Panc1 (cell line): Measurements from ENCODE around the gene SLX9. TPM values are rescaled to one million over a fixed set of nuclear protein-coding genes. Genes with fewer than 3 reads are reported as not detected.

Experiments
- ATAC-seq: fragments of 200-7000 bp; cut with Tn5 transposase; 2 replicates; pipeline ENCODE4 v1.9.1; 2020; ENCODE audit warnings: mild to moderate bottlenecking, moderate library complexity
- BruUV-seq: library from RNA; stranded (reverse); fragments of 400-500 nt; replicated peaks from 2 replicates; lab custom pipeline; 2021; lab: Mats Ljungman, UMichigan
- CTCF ChIA-PET: fragments of 300-600 bp; sonication (Branson Sonifier 250); formaldehyde crosslinking; loops from one replicate; lab custom pipeline; 2022; ENCODE audit warnings: antibody characterized with exemption; lab: Charles Lee
- POLR2A ChIA-PET: fragments of 300-600 bp; sonication (Branson Sonifier 250); formaldehyde crosslinking; loops from one replicate; lab custom pipeline; 2022; ENCODE audit warnings: antibody characterized with exemption; lab: Charles Lee
- DNase-seq: peaks from one replicate; pipeline ENCODE4 v3.0.0-alpha.2; 2010; ENCODE audit warnings: low read depth, low spot score
- H3K27ac ChIP-seq: 2 replicates; pipeline ENCODE4 v1.5.1; 2011; ENCODE audit warnings: mild to moderate bottlenecking, low read length, inconsistent platforms
- H3K27me3 ChIP-seq: fragments of 200-500 bp; sonication (Bioruptor generic); 2 replicates; pipeline ENCODE4 v1.6.0; 2014; ENCODE audit warnings: low read length, inconsistent platforms; ENCODE audit not compliant: control insufficient read depth, insufficient read depth
- H3K36me3 ChIP-seq: fragments of 200-500 bp; sonication (Bioruptor generic); 2 replicates; pipeline ENCODE4 v1.5.1; 2014; ENCODE audit warnings: inconsistent platforms, mild to moderate bottlenecking, low read length, moderate library complexity; ENCODE audit not compliant: control insufficient read depth, insufficient read depth
- H3K4me1 ChIP-seq: 2 replicates; pipeline ENCODE4 v1.5.1; 2011; ENCODE audit warnings: inconsistent platforms, mild to moderate bottlenecking, low read length, moderate library complexity; ENCODE audit not compliant: control insufficient read depth, insufficient read depth
- H3K4me3 ChIP-seq, 2 experiments: 2 replicates each; pipeline ENCODE4 v1.5.1; 2011 to 2012; ENCODE audit warnings: low read depth in 2 of 2, low read length in 2 of 2, mild to moderate bottlenecking in 2 of 2, inconsistent platforms in 1 of 2, moderate library complexity in 1 of 2
- H3K9me3 ChIP-seq: fragments of 200-500 bp; sonication (Bioruptor generic); 2 replicates; pipeline ENCODE4 v1.5.1; 2014; ENCODE audit warnings: low read depth, mild to moderate bottlenecking, inconsistent platforms, low read length, moderate library complexity; ENCODE audit not compliant: control insufficient read depth, insufficient read depth
- CTCF ChIP-seq: fragments of 450-650 bp; IDR thresholded peaks from 2 replicates; pipeline ENCODE4 v1.5.1; 2017; ENCODE audit warnings: mild to moderate bottlenecking
- POLR2AphosphoS5 ChIP-seq: IDR thresholded peaks from 2 replicates; pipeline ENCODE4 v1.6.1; 2012; ENCODE audit warnings: mild to moderate bottlenecking, low read depth, low read length, moderate library complexity
- REST ChIP-seq, 2 experiments: IDR thresholded peaks; 2 replicates each; pipeline ENCODE4 v1.6.1; 2011 to 2012; ENCODE audit warnings: low read depth in 2 of 2, control low read depth in 1 of 2, low read length in 1 of 2, mild to moderate bottlenecking in 1 of 2, moderate library complexity in 1 of 2; ENCODE audit not compliant: insufficient read depth in 1 of 2
- SIN3A ChIP-seq: IDR thresholded peaks from 2 replicates; pipeline ENCODE4 v1.6.1; 2012; ENCODE audit warnings: low read depth, mild to moderate bottlenecking, low read length, moderate library complexity, borderline replicate concordance; ENCODE audit not compliant: insufficient read depth
- TCF7L2 ChIP-seq: IDR thresholded peaks from 2 replicates; pipeline ENCODE4 v1.6.1; 2011; ENCODE audit warnings: mild to moderate bottlenecking, low read depth, low read length, inconsistent platforms
- in situ Hi-C: cut with HindIII; loops from 2 replicates; pipeline ENCODE4 v1.10.0; 2016; ENCODE audit warnings: low sequenced_read_pairs, low pct_unique_long_range_greater_than_20kb
- intact Hi-C: fragments of 100-400 bp; cut with micrococcal nuclease; formaldehyde crosslinking; loops from one replicate; pipeline ENCODE4 v1.10.0; 2022; ENCODE audit not compliant: unreplicated experiment
- total RNA-seq: library from RNA; stranded (reverse); gene quantifications from one replicate; pipeline ENCODE4 v1.2.1, GENCODE V29; 2021; ENCODE audit not compliant: unreplicated experiment

Gene SLX9
- total RNA-seq, 1 experiment from 2014 or later: 50.9 TPM

GRCh38 chr21:44905728-44906090 is 34.1 kb upstream of the SLX9 start:
- intact Hi-C loops (no loop called here), in situ Hi-C loops (no loop called here)
- TF ChIP-seq SIN3A: no peak
- TF ChIP-seq CTCF: no peak
- no peak for TF ChIP-seq POLR2AphosphoS5
- TF ChIP-seq TCF7L2: no peak
- TF ChIP-seq REST (IDR thresholded peaks at IDR 0.05; ENCODE audit: insufficient read depth in 1 of 2, low read depth in 2 of 2, low read length in 1 of 2): no peak
- Histone ChIP-seq H3K27ac (no peak overlapping the region), H3K36me3 (no peaks in the 10 kb centered on the region), H3K27me3 (no peaks in the 10 kb centered on the region), H3K9me3 (no peaks in the 10 kb centered on the region), H3K4me3 (no peak overlapping the region), H3K4me1 (no peaks in the 10 kb centered on the region; the same call in 1 of the 2 replicates)
- no TSS peak for BruUV-seq
- DNase-seq (no peak), ATAC-seq (no peak)
- POLR2A ChIA-PET: no interaction called here
- CTCF ChIA-PET: no interaction called here

- BruUV-seq: no TSS peak
- CTCF ChIA-PET: interaction anchor here (0.6 kb wide), 1 partner anchor 12 kb away, joined by 3 read pairs; no protein-coding TSS in a partner anchor
- no peak overlapping the region for H3K4me3 ChIP-seq
- no peak for TF ChIP-seq TCF7L2
- TF ChIP-seq CTCF: no peak
- TF ChIP-seq SIN3A: no peak
- no peak for TF ChIP-seq REST (IDR thresholded peaks at IDR 0.05; ENCODE audit: insufficient read depth in 1 of 2, low read depth in 2 of 2, low read length in 1 of 2)
- H3K36me3 ChIP-seq: no peaks in the 10 kb centered on the region
- POLR2A ChIA-PET: no interaction called here
- H3K9me3 ChIP-seq: no peaks in the 10 kb centered on the region
- no peak for ATAC-seq
- no peaks in the 10 kb centered on the region for H3K27me3 ChIP-seq
- in situ Hi-C loops (no loop called here), intact Hi-C loops (no loop called here)
- peaks cover 14% of the 10 kb centered on the region for H3K4me1 ChIP-seq
- no peak for DNase-seq
- H3K27ac ChIP-seq: no peak overlapping the region
Measured at GRCh38 chr21:44907225-44907965, 32.4 kb upstream of the SLX9 start.
